ENCODE data around the gene ME3.

ME3 gene

GRCh38 chr11:86497310-86497709 lies 175.1 kb downstream of the ME3 start:
- no peaks in the 10 kb centered on the region for H3K27me3 Mint-ChIP-seq
- no peak overlapping the region for H3K4me3 Mint-ChIP-seq
- no peaks in the 10 kb centered on the region for H3K9me3 Mint-ChIP-seq
- H3K27ac Mint-ChIP-seq, result no peak overlapping the region
- no peaks in the 10 kb centered on the region for H3K36me3 Mint-ChIP-seq
- DNase-seq (no peak), ATAC-seq (replicated peaks) (no peak)
- no peaks in the 10 kb centered on the region for H3K4me1 Mint-ChIP-seq

GRCh38 chr11:86495351-86495750 lies 177.1 kb downstream of the ME3 start:
- no peak for ATAC-seq (replicated peaks)
- no peak overlapping the region for H3K4me3 Mint-ChIP-seq
- DNase-seq, result no peak
- no peaks in the 10 kb centered on the region for H3K27me3 Mint-ChIP-seq
- no peaks in the 10 kb centered on the region for H3K9me3 Mint-ChIP-seq
- peaks cover 3 to 5% of the 10 kb centered on the region in 2 donors for H3K4me1 Mint-ChIP-seq
- no peak overlapping the region for H3K27ac Mint-ChIP-seq
- H3K36me3 Mint-ChIP-seq, result no peaks in the 10 kb centered on the region

- ATAC-seq (replicated peaks), result no peak
- no peak overlapping the region for H3K4me3 Mint-ChIP-seq
- no peak overlapping the region for H3K27ac Mint-ChIP-seq
- H3K9me3 Mint-ChIP-seq, result no peaks in the 10 kb centered on the region
- H3K36me3 Mint-ChIP-seq, result no peaks in the 10 kb centered on the region
- H3K27me3 Mint-ChIP-seq, result no peaks in the 10 kb centered on the region
- no peak for DNase-seq
- H3K4me1 Mint-ChIP-seq, result peaks cover 3 to 5% of the 10 kb centered on the region in 2 donors
Observed at GRCh38 chr11:86492370-86493010, 179.9 kb downstream of the ME3 start.

- Mint-ChIP-seq H3K4me3 (no peak overlapping the region), H3K27ac (no peak overlapping the region), H3K36me3 (no peaks in the 10 kb centered on the region), H3K9me3 (no peaks in the 10 kb centered on the region), H3K27me3 (no peaks in the 10 kb centered on the region), H3K4me1 (peaks cover 5 to 14% of the 10 kb centered on the region in 2 donors)
- DNase-seq (no peak), ATAC-seq (replicated peaks) (no peak)
Observed at GRCh38 chr11:86491027-86491426, 181.4 kb downstream of the ME3 start.

GRCh38 chr11:86490582-86490981 lies 181.8 kb downstream of the ME3 start:
- Mint-ChIP-seq H3K4me1 (peaks cover 5 to 14% of the 10 kb centered on the region in 2 donors), H3K36me3 (no peaks in the 10 kb centered on the region), H3K9me3 (no peaks in the 10 kb centered on the region), H3K4me3 (no peak overlapping the region), H3K27me3 (no peaks in the 10 kb centered on the region), H3K27ac (no peak overlapping the region)
- DNase-seq (no peak), ATAC-seq (replicated peaks) (no peak)

GRCh38 chr11:86489442-86489841 lies 183.0 kb downstream of the ME3 start:
- ATAC-seq (replicated peaks) (no peak), DNase-seq (no peak)
- Mint-ChIP-seq H3K36me3 (no peaks in the 10 kb centered on the region), H3K27ac (no peak overlapping the region), H3K4me1 (peaks cover 5 to 17% of the 10 kb centered on the region in 2 donors), H3K27me3 (no peaks in the 10 kb centered on the region), H3K4me3 (no peak overlapping the region), H3K9me3 (no peaks in the 10 kb centered on the region)

GRCh38 chr11:86488553-86488952 lies 183.9 kb downstream of the ME3 start:
- ATAC-seq (replicated peaks), result no peak
- H3K27me3 Mint-ChIP-seq, result no peaks in the 10 kb centered on the region

GRCh38 chr11:86487671-86488070 lies 184.7 kb downstream of the ME3 start:
- H3K36me3 Mint-ChIP-seq, result peaks cover 0 to 1% of the 10 kb centered on the region in 2 donors
- no peak overlapping the region for H3K27ac Mint-ChIP-seq
- H3K9me3 Mint-ChIP-seq, result no peaks in the 10 kb centered on the region
- H3K4me1 Mint-ChIP-seq, result peaks cover 5 to 21% of the 10 kb centered on the region in 2 donors
- ATAC-seq (replicated peaks), result no peak
- no peak for DNase-seq
- H3K27me3 Mint-ChIP-seq, result no peaks in the 10 kb centered on the region
- no peak overlapping the region for H3K4me3 Mint-ChIP-seq

More at GRCh38 chr11:86488553-86488952, 183.9 kb downstream of the ME3 start:
- Mint-ChIP-seq H3K36me3 (no peaks in the 10 kb centered on the region), H3K9me3 (no peaks in the 10 kb centered on the region), H3K27ac (no peak overlapping the region), H3K4me1 (peaks cover 5 to 21% of the 10 kb centered on the region in 2 donors), H3K4me3 (no peak overlapping the region)
- no peak for DNase-seq

GRCh38 chr11:86486261-86487030 lies 186.0 kb downstream of the ME3 start:
- peaks cover 0 to 1% of the 10 kb centered on the region in 2 donors for H3K36me3 Mint-ChIP-seq
- no peak for DNase-seq
- no peaks in the 10 kb centered on the region for H3K27me3 Mint-ChIP-seq
- H3K27ac Mint-ChIP-seq, result no peak overlapping the region
- peaks cover 5 to 23% of the 10 kb centered on the region in 2 donors for H3K4me1 Mint-ChIP-seq
- peak; percentile 65 to 76 for ATAC-seq (replicated peaks)
- no peak overlapping the region for H3K4me3 Mint-ChIP-seq
- no peaks in the 10 kb centered on the region for H3K9me3 Mint-ChIP-seq

GRCh38 chr11:86484795-86485166 lies 187.6 kb downstream of the ME3 start:
- no peaks in the 10 kb centered on the region for H3K9me3 Mint-ChIP-seq
- DNase-seq (no peak), ATAC-seq (replicated peaks) (no peak)
- no peak overlapping the region for H3K27ac Mint-ChIP-seq
- no peak overlapping the region for H3K4me3 Mint-ChIP-seq
- peaks cover 4 to 21% of the 10 kb centered on the region in 2 donors for H3K4me1 Mint-ChIP-seq
- H3K27me3 Mint-ChIP-seq, result no peaks in the 10 kb centered on the region
- peaks cover 0 to 1% of the 10 kb centered on the region in 2 donors for H3K36me3 Mint-ChIP-seq

- peaks cover 0 to 1% of the 10 kb centered on the region in 2 donors for H3K36me3 Mint-ChIP-seq
- no peak overlapping the region for H3K27ac Mint-ChIP-seq
- no peaks in the 10 kb centered on the region for H3K9me3 Mint-ChIP-seq
- DNase-seq (no peak), ATAC-seq (replicated peaks) (peak in 1 of 2 donors; percentile 21)
- peaks cover 4 to 21% of the 10 kb centered on the region in 2 donors for H3K4me1 Mint-ChIP-seq
- H3K27me3 Mint-ChIP-seq, result no peaks in the 10 kb centered on the region
- no peak overlapping the region for H3K4me3 Mint-ChIP-seq
Observed at GRCh38 chr11:86483940-86484794, 188.2 kb downstream of the ME3 start.

- Mint-ChIP-seq H3K4me3 (no peak overlapping the region), H3K27me3 (no peaks in the 10 kb centered on the region), H3K27ac (no peak overlapping the region), H3K9me3 (no peaks in the 10 kb centered on the region), H3K36me3 (peaks cover 0 to 1% of the 10 kb centered on the region in 2 donors), H3K4me1 (peaks cover 4 to 21% of the 10 kb centered on the region in 2 donors)
- ATAC-seq (replicated peaks) (no peak), DNase-seq (no peak)
Observed at GRCh38 chr11:86483610-86483939, 188.8 kb downstream of the ME3 start.

- no peak for DNase-seq
- Mint-ChIP-seq H3K9me3 (no peaks in the 10 kb centered on the region), H3K36me3 (peaks cover 0 to 1% of the 10 kb centered on the region in 2 donors), H3K27ac (no peak overlapping the region), H3K4me1 (peaks cover 4 to 21% of the 10 kb centered on the region in 2 donors), H3K27me3 (no peaks in the 10 kb centered on the region), H3K4me3 (no peak overlapping the region)
- ATAC-seq (replicated peaks), result no peak
Observed at GRCh38 chr11:86482692-86483091, 189.7 kb downstream of the ME3 start.

GRCh38 chr11:86481399-86481798 lies 191.0 kb downstream of the ME3 start:
- no peak overlapping the region for H3K27ac Mint-ChIP-seq
- no peaks in the 10 kb centered on the region for H3K9me3 Mint-ChIP-seq
- peak; percentile 80 to 91 for ATAC-seq (replicated peaks)
- H3K27me3 Mint-ChIP-seq, result no peaks in the 10 kb centered on the region
- H3K4me1 Mint-ChIP-seq, result peaks cover 2 to 13% of the 10 kb centered on the region in 2 donors
- H3K36me3 Mint-ChIP-seq, result peaks cover 0 to 1% of the 10 kb centered on the region in 2 donors
- no peak for DNase-seq
- H3K4me3 Mint-ChIP-seq, result no peak overlapping the region
